Type B pancreatic cell (in vitro differentiated cells): ENCODE data around the gene COL9A1. TPM values are rescaled to one million over a fixed set of nuclear protein-coding genes. Genes with fewer than 3 reads are reported as not detected.
"Not testable (repeated sequence)": the region's sequence is repeated elsewhere in the genome, so short reads cannot be mapped to it uniquely, and the experiment has no call there.

Source experiments
- DNase-seq: peaks from one replicate; pipeline ENCODE4 v3.0.0; 2021; ENCODE audit warnings: mixed read lengths; ENCODE audit not compliant: unreplicated experiment; ENCODE audit errors: extremely low spot score
- H3K27ac Mint-ChIP-seq: 2 replicates; pipeline ENCODE4 v1.8.0; 2021; ENCODE audit warnings: mild to moderate bottlenecking, mixed read lengths
- H3K27me3 Mint-ChIP-seq: 2 replicates; pipeline ENCODE4 v1.8.0; 2021; ENCODE audit warnings: mixed read lengths
- H3K36me3 Mint-ChIP-seq: 2 replicates; pipeline ENCODE4 v1.8.0; 2021; ENCODE audit warnings: mixed read lengths
- H3K4me1 Mint-ChIP-seq: one replicate; pipeline ENCODE4 v1.8.0; 2021; ENCODE audit warnings: mixed read lengths; ENCODE audit not compliant: unreplicated experiment
- H3K4me3 Mint-ChIP-seq: 2 replicates; pipeline ENCODE4 v1.8.0; 2021; ENCODE audit warnings: mild to moderate bottlenecking, mixed read lengths
- H3K9me3 Mint-ChIP-seq: 2 replicates; pipeline ENCODE4 v1.8.0; 2021; ENCODE audit warnings: mixed read lengths
- long read RNA-seq: library from polyadenylated mRNA; unstranded; transcript quantifications from one replicate; pipeline ENCODE4 v2.0.0, GENCODE V29; 2020
- total RNA-seq: library from RNA; stranded (reverse); gene quantifications from 2 replicates; pipeline ENCODE4 v1.2.1, GENCODE V29; 2021; ENCODE audit warnings: low replicate concordance
- TF ChIP-seq, protein P1 (sequence below): fragments of 200-600 bp; sonication (generic); conservative IDR thresholded peaks from 2 replicates; pipeline ENCODE4 v1.5.0; 2021; ENCODE audit warnings: antibody characterized with exemption, mild to moderate bottlenecking

Gene COL9A1
- 0.31 and 16.9 TPM in 2 replicates for total RNA-seq
- long read RNA-seq, result 0 reads

DNA sequence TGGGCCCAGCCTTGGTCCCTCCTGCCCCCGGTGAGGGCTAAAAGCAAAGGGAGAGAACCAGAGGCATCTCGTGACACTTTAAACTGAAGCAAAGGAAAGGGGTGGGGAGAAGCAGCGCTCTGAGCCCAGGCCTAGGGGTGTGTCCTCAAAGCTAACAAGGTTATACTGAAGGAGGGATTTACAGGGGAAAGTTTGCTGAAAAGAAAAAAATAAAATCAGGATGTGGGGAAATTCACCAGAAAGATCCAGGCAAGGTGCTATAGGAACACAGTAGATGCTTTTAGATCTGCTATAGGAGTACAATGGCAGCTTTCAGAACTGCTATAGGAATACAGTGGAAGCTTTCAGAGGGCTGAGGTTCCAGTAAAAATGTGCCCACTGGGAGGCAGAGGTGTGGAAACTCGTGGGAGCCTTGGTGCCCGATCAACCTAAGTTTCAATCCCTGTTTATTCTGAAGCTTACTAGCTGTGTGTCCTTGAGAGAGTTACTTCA lies at the start of gene COL9A1:
COL9A1 (minus strand) TSS at position 51 of the 492 bp plus-strand sequence. CDS start 160 bp downstream, outside the sequence.
- DNase-seq, result no peak
- Mint-ChIP-seq H3K27ac (no peak within 1 kb of the TSS), H3K4me1 (no peaks in the 10 kb centered on the region), H3K9me3 (no peaks in the 10 kb centered on the region), H3K4me3 (no peak within 1 kb of the TSS), H3K27me3 (peaks cover 35% of the 10 kb centered on the region), H3K36me3 (no peaks in the 10 kb centered on the region)
- TF ChIP-seq, protein P1, sequence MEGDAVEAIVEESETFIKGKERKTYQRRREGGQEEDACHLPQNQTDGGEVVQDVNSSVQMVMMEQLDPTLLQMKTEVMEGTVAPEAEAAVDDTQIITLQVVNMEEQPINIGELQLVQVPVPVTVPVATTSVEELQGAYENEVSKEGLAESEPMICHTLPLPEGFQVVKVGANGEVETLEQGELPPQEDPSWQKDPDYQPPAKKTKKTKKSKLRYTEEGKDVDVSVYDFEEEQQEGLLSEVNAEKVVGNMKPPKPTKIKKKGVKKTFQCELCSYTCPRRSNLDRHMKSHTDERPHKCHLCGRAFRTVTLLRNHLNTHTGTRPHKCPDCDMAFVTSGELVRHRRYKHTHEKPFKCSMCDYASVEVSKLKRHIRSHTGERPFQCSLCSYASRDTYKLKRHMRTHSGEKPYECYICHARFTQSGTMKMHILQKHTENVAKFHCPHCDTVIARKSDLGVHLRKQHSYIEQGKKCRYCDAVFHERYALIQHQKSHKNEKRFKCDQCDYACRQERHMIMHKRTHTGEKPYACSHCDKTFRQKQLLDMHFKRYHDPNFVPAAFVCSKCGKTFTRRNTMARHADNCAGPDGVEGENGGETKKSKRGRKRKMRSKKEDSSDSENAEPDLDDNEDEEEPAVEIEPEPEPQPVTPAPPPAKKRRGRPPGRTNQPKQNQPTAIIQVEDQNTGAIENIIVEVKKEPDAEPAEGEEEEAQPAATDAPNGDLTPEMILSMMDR, result no peak

DNA sequence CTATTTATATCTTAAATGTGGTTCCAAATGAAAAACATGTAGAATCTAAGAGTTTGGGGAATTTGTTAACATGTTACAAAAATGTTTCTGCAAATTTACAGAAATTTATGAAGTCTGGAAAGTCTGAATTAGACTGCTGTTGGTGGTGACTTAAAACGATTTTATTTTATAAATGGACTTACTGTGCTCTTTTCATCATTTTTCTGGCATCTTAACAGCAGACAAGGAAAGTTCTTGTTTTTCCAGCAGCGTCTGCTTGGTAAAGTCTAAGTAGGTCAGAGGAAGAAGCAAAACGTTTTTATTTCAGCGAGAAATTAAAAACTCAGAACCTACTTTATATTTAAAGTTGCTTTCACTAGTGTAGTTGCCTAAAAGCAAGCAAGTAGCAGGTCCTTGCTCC lies 48.6 kb upstream of the COL9A1 start:
- no peak overlapping the region for H3K27ac Mint-ChIP-seq
- H3K9me3 Mint-ChIP-seq, result no peaks in the 10 kb centered on the region
- H3K4me3 Mint-ChIP-seq, result no peak overlapping the region
- no peak for DNase-seq
- no peaks in the 10 kb centered on the region for H3K27me3 Mint-ChIP-seq
- H3K36me3 Mint-ChIP-seq, result no peaks in the 10 kb centered on the region
- H3K4me1 Mint-ChIP-seq, result no peaks in the 10 kb centered on the region
- TF ChIP-seq, protein P1, result no peak

DNA sequence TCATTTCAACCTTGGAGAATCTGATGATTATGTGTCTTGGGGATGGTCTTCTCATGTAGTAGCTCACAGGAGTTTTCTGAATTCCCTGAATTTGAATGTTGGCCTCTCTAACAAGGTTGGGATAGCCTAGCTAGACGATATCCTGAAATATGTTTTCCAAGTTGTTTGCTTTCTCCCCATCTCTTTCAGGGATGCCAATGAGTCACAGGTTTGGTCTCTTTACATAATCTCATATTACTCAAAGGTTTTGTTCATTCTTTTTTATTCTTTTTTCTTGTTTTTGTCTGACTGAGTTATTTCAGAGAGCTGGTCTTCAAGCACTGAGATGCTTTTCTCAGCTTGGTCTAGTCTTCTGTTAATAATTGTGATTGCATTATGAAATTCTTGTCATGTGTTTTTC lies 42.7 kb upstream of the COL9A1 start:
- no peaks in the 10 kb centered on the region for H3K36me3 Mint-ChIP-seq
- H3K27ac Mint-ChIP-seq, result no peak overlapping the region
- DNase-seq, result no peak
- peaks cover 8% of the 10 kb centered on the region for H3K27me3 Mint-ChIP-seq
- H3K4me3 Mint-ChIP-seq, result no peak overlapping the region
- H3K4me1 Mint-ChIP-seq, result no peaks in the 10 kb centered on the region
- TF ChIP-seq, protein P1, result no peak
- no peaks in the 10 kb centered on the region for H3K9me3 Mint-ChIP-seq

DNA sequence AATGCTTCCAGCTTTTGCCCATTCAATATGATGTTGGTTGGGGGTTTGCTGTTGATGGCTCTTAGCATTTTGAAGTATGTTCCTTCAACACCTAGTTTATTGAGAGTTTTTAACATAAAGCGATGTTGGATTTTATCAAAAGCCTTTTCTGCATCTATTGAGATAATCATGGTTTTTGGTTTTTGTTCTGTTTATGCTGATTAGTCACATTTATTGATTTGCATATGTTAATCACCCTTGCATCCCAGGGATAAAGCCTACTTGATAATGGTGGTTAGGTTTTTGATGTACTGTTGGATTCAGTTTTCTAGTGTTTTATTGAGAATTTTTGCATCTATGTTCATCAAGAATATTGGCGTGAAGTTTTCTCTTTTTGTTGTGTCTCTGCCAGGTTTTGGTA lies 40.4 kb upstream of the COL9A1 start:
- no peak overlapping the region for H3K27ac Mint-ChIP-seq
- peaks cover 8% of the 10 kb centered on the region for H3K27me3 Mint-ChIP-seq
- no peaks in the 10 kb centered on the region for H3K9me3 Mint-ChIP-seq
- TF ChIP-seq, protein P1, result no peak
- no peaks in the 10 kb centered on the region for H3K4me1 Mint-ChIP-seq
- no peak overlapping the region for H3K4me3 Mint-ChIP-seq
- DNase-seq, result no peak
- no peaks in the 10 kb centered on the region for H3K36me3 Mint-ChIP-seq

DNA sequence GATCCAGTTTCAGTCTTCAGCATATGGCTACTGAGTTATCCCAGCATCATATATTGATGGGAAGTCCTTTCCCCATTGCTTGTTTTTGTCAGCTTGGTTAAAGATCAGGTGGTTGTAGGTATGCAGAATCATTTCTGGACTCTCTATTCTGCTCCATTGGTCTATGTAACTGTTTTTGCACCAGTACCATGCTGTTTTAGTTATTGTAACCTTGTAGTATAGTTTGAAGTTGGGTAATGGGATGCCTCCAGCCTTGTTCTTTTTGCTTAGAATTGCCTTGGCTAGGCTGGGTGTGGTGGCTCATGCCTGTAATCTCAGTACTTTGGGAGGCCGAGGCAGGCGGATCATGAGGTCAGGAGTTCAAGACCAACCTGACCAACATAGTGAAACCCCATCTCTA lies 36.9 kb upstream of the COL9A1 start:
- not testable (repeated sequence) for H3K9me3 Mint-ChIP-seq, H3K4me1 Mint-ChIP-seq, H3K36me3 Mint-ChIP-seq, DNase-seq, H3K27ac Mint-ChIP-seq, H3K4me3 Mint-ChIP-seq
- peaks cover 13% of the 10 kb centered on the region for H3K27me3 Mint-ChIP-seq

DNA sequence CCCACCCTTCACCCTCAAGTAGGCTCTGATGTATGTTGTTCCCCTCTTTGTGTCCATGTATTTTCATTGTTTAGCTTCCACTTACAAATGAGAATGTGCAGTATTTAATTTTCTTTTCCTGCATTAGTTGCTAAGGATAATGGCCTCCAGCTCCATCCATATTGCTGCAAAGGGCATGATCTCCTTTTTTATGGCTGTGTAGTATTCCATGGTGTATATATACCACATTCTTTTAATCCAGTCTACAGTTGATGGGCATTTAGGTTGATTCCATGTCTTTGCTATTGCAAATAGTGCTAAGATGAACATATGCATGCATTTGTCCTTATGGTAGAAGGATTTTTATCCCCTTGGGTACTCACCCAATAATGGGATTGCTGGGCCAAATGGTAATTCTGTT lies 35.9 kb upstream of the COL9A1 start:
- Mint-ChIP-seq H3K27ac (no peak overlapping the region), H3K36me3 (no peaks in the 10 kb centered on the region), H3K4me3 (no peak overlapping the region), H3K9me3 (peaks cover 1% of the 10 kb centered on the region), H3K27me3 (peaks cover 13% of the 10 kb centered on the region), H3K4me1 (no peaks in the 10 kb centered on the region)
- TF ChIP-seq, protein P1, result no peak
- DNase-seq, result no peak
